Neural progenitor cell (in vitro differentiated cells): ENCODE data around the gene GNL1.

Experiments used
- EZH2 ChIP-seq: fragments of 200-600 bp; sonication (generic); IDR thresholded peaks from 2 replicates; pipeline ENCODE4 v1.6.1; 2017; ENCODE audit warnings: antibody characterized with exemption, mild to moderate bottlenecking, moderate library complexity
- EZH2phosphoT487 ChIP-seq: fragments of 200-600 bp; sonication (generic); IDR thresholded peaks from 2 replicates; pipeline ENCODE4 v1.6.1; 2017; ENCODE audit warnings: antibody characterized with exemption
- TF ChIP-seq, protein P1 (sequence below): fragments of 200-600 bp; sonication (generic); IDR thresholded peaks from 2 replicates; pipeline ENCODE4 v1.5.1; 2017; ENCODE audit warnings: antibody characterized with exemption, mild to moderate bottlenecking

DNA sequence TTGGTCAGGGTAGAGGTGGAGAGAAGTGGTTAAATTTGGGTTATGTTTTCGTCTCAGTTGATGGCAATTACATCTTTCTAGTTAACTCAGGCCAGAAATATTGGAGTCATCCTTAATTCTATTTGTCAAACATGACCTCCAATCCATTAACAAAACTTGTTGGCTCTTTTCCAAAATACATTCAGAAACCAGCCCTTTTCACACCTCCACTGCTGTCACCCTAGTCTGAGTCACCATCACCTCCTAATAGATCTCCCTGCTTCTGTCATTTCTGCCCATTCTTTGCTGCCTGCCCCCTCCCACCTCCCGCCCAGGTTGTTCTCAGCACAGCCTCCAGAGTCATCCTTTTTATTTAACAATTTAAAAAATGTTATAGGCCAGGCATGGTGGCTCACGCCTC, 12.0 kb upstream of the GNL1 start:
- TF ChIP-seq, protein P1, sequence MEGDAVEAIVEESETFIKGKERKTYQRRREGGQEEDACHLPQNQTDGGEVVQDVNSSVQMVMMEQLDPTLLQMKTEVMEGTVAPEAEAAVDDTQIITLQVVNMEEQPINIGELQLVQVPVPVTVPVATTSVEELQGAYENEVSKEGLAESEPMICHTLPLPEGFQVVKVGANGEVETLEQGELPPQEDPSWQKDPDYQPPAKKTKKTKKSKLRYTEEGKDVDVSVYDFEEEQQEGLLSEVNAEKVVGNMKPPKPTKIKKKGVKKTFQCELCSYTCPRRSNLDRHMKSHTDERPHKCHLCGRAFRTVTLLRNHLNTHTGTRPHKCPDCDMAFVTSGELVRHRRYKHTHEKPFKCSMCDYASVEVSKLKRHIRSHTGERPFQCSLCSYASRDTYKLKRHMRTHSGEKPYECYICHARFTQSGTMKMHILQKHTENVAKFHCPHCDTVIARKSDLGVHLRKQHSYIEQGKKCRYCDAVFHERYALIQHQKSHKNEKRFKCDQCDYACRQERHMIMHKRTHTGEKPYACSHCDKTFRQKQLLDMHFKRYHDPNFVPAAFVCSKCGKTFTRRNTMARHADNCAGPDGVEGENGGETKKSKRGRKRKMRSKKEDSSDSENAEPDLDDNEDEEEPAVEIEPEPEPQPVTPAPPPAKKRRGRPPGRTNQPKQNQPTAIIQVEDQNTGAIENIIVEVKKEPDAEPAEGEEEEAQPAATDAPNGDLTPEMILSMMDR: no peak
- no peak for TF ChIP-seq EZH2
- no peak for TF ChIP-seq EZH2phosphoT487
